Fibroblast of skin of scalp (primary cell): ENCODE results near the gene HIP1.
"Not testable (repeated sequence)": the region's sequence is repeated elsewhere in the genome, so short reads cannot be mapped to it uniquely, and the experiment has no call there.

Source experiments
- DNase-seq: peaks from one replicate; pipeline ENCODE4 v3.0.0-alpha.2; 2013

HIP1 gene

DNA sequence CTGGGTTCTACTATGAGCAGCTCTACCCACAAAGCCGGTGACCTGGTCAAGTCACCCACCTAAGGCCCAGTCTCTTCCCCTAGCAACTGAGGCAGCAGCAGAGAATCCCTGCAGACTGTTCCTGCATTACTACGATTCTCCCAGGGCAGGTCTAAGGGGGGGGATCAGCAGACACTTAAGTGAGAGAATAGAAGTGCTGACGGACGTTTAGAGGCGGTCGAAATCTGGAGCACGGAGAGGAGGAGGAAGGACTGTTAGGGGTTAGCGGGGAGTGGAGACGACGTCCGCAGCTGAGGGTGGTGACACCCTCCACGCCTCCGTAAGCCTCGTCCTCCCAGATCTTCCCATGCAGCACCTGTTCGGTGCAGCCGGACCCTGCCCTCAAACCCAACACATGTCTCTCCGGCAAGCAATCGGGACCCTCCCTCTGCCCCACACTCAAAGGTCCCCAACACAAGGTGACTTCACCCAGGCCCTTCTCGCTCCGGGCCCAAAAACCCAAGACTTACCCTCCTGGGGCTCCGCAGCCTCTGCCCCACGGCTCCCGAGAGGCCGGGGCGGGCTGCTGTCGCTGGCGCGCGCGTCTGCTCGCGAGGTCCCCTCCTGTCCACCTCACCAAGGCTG, 253.3 kb downstream of the HIP1 start:
- not testable (repeated sequence) for DNase-seq
